Measurements from ENCODE around the gene PMM1. TPM values are rescaled to one million over a fixed set of nuclear protein-coding genes. Genes with fewer than 3 reads are reported as not detected.

The PMM1 gene
- total and polyA plus RNA-seq, 5 donors, result 12.6 to 21.4 (median 19.1) TPM

GRCh38 chr22:41537203-41537602 lies 52.4 kb downstream of the PMM1 start:
- 87% methylated on average over 3 of the region's 3 CpGs for WGBS
- ATAC-seq (no peak), DNase-seq (peak in 1 of 3 donors; percentile 40)
- Histone ChIP-seq H3K4me3 (ENCODE audit: low read length) (no peak overlapping the region), H3K27me3 (ENCODE audit: control insufficient read depth, insufficient read depth) (no peaks in the 10 kb centered on the region), H3K9me3 (ENCODE audit: control insufficient read depth, low read length) (no peaks in the 10 kb centered on the region), H3K27ac (ENCODE audit: low read length) (no peak overlapping the region), H3K4me1 (ENCODE audit: control insufficient read depth, insufficient read depth, low read length) (no peaks in the 10 kb centered on the region)
- intact Hi-C loops (cut with DNase I), result no loop called here

GRCh38 chr22:41535244-41535643 lies 54.4 kb downstream of the PMM1 start:
- WGBS, result 79% methylated on average over 5 of the region's 5 CpGs
- intact Hi-C loops (cut with DNase I), result no loop called here
- H3K27me3 ChIP-seq (ENCODE audit: control insufficient read depth, insufficient read depth), result no peaks in the 10 kb centered on the region
- H3K4me3 ChIP-seq (ENCODE audit: low read length), result no peak overlapping the region
- no peaks in the 10 kb centered on the region for H3K9me3 ChIP-seq (ENCODE audit: control insufficient read depth, low read length)
- H3K4me1 ChIP-seq (ENCODE audit: control insufficient read depth, insufficient read depth, low read length), result no peaks in the 10 kb centered on the region
- ATAC-seq (no peak), DNase-seq (peak in 1 of 3 donors; percentile 41)
- H3K27ac ChIP-seq (ENCODE audit: low read length), result no peak overlapping the region

- Histone ChIP-seq H3K27me3 (ENCODE audit: control insufficient read depth, insufficient read depth) (no peaks in the 10 kb centered on the region), H3K4me1 (ENCODE audit: control insufficient read depth, insufficient read depth, low read length) (no peaks in the 10 kb centered on the region), H3K27ac (ENCODE audit: low read length) (no peak overlapping the region), H3K4me3 (ENCODE audit: low read length) (no peak overlapping the region), H3K9me3 (ENCODE audit: control insufficient read depth, low read length) (no peaks in the 10 kb centered on the region)
- ATAC-seq, result no peak
- intact Hi-C loops (cut with DNase I), result no loop called here
- 89% methylated on average over 8 of the region's 8 CpGs for WGBS
- DNase-seq, result peak in 1 of 3 donors; percentile 40
These were observed 55.4 kb downstream of the PMM1 start for GRCh38 chr22:41534219-41534618.

GRCh38 chr22:41532908-41533825 lies 56.5 kb downstream of the PMM1 start:
- ATAC-seq, result peak; percentile 52 to 61
- no peaks in the 10 kb centered on the region for H3K4me1 ChIP-seq (ENCODE audit: control insufficient read depth, insufficient read depth, low read length)
- WGBS, result 55% methylated on average over 19 of the region's 19 CpGs
- DNase-seq, result peak; percentile 83 to 91 (median 90)
- H3K9me3 ChIP-seq (ENCODE audit: control insufficient read depth, low read length), result no peaks in the 10 kb centered on the region
- peak overlapping the region; percentile 80 for H3K27ac ChIP-seq (ENCODE audit: low read length)
- H3K4me3 ChIP-seq (ENCODE audit: low read length), result no peak overlapping the region
- intact Hi-C loops (cut with DNase I), result no loop called here
- no peaks in the 10 kb centered on the region for H3K27me3 ChIP-seq (ENCODE audit: control insufficient read depth, insufficient read depth)

GRCh38 chr22:41531715-41532477 lies 57.7 kb downstream of the PMM1 start:
- intact Hi-C loops (cut with DNase I), result no loop called here
- Histone ChIP-seq H3K27ac (ENCODE audit: low read length) (peak overlapping the region; percentile 34), H3K9me3 (ENCODE audit: control insufficient read depth, low read length) (no peaks in the 10 kb centered on the region), H3K4me3 (ENCODE audit: low read length) (no peak overlapping the region), H3K27me3 (ENCODE audit: control insufficient read depth, insufficient read depth) (no peaks in the 10 kb centered on the region), H3K4me1 (ENCODE audit: control insufficient read depth, insufficient read depth, low read length) (no peaks in the 10 kb centered on the region)
- DNase-seq (peak in 1 of 3 donors; percentile 56), ATAC-seq (peak; percentile 2 to 6)
- 83% methylated on average over 17 of the region's 17 CpGs for WGBS

- DNase-seq (peak in 1 of 3 donors; percentile 53), ATAC-seq (peak in 1 of 2 donors; percentile 1)
- Histone ChIP-seq H3K4me1 (ENCODE audit: control insufficient read depth, insufficient read depth, low read length) (no peaks in the 10 kb centered on the region), H3K4me3 (ENCODE audit: low read length) (no peak overlapping the region), H3K27me3 (ENCODE audit: control insufficient read depth, insufficient read depth) (no peaks in the 10 kb centered on the region), H3K27ac (ENCODE audit: low read length) (peak overlapping the region; percentile 34), H3K9me3 (ENCODE audit: control insufficient read depth, low read length) (no peaks in the 10 kb centered on the region)
- intact Hi-C loops (cut with DNase I), result no loop called here
- WGBS, result 71% methylated on average over 18 of the region's 18 CpGs
These were observed 58.5 kb downstream of the PMM1 start for GRCh38 chr22:41530890-41531714.

- 73% methylated on average over 13 of the region's 13 CpGs for WGBS
- H3K9me3 ChIP-seq (ENCODE audit: control insufficient read depth, low read length), result no peaks in the 10 kb centered on the region
- no peak overlapping the region for H3K4me3 ChIP-seq (ENCODE audit: low read length)
- no peaks in the 10 kb centered on the region for H3K27me3 ChIP-seq (ENCODE audit: control insufficient read depth, insufficient read depth)
- intact Hi-C loops (cut with DNase I), result loop anchor here in 1 of 4 donors (5.0 kb wide), 1 partner anchor 127 kb away; no protein-coding TSS in a partner anchor
- H3K27ac ChIP-seq (ENCODE audit: low read length), result no peak overlapping the region
- ATAC-seq (no peak), DNase-seq (no peak)
- H3K4me1 ChIP-seq (ENCODE audit: control insufficient read depth, insufficient read depth, low read length), result peaks cover 4% of the 10 kb centered on the region
These were observed 60.6 kb downstream of the PMM1 start for GRCh38 chr22:41528938-41529561.

- H3K4me1 ChIP-seq (ENCODE audit: control insufficient read depth, insufficient read depth, low read length), result peaks cover 12% of the 10 kb centered on the region
- WGBS, result 79% methylated on average over 16 of the region's 16 CpGs
- no peak overlapping the region for H3K4me3 ChIP-seq (ENCODE audit: low read length)
- H3K27me3 ChIP-seq (ENCODE audit: control insufficient read depth, insufficient read depth), result no peaks in the 10 kb centered on the region
- DNase-seq (no peak), ATAC-seq (no peak)
- no peak overlapping the region for H3K27ac ChIP-seq (ENCODE audit: low read length)
- no peaks in the 10 kb centered on the region for H3K9me3 ChIP-seq (ENCODE audit: control insufficient read depth, low read length)
- intact Hi-C loops (cut with DNase I), result loop anchor here in 1 of 4 donors (5.0 kb wide), 1 partner anchor 126 kb away; no protein-coding TSS in a partner anchor
These were observed 61.4 kb downstream of the PMM1 start for GRCh38 chr22:41528132-41528766.

All from right cardiac atrium (tissue), 5 donors.